ENCODE results near the gene LIN9.

The LIN9 gene

GRCh38 chr1:226212545-226212944, 96.4 kb downstream of the LIN9 start:
- no peaks in the 10 kb centered on the region for H3F3A ChIP-seq (ENCODE audit: insufficient read depth)
- H3K36me3 ChIP-seq (ENCODE audit: low read length), result no peaks in the 10 kb centered on the region
- H3K27me3 ChIP-seq (ENCODE audit: low read length), result no peaks in the 10 kb centered on the region
- H3K4me2 ChIP-seq (ENCODE audit: low read depth, low read length, poor library complexity, severe bottlenecking), result no peak overlapping the region
- no peak overlapping the region for H3K9ac ChIP-seq (ENCODE audit: low read length)
- TF ChIP-seq, protein P1, sequence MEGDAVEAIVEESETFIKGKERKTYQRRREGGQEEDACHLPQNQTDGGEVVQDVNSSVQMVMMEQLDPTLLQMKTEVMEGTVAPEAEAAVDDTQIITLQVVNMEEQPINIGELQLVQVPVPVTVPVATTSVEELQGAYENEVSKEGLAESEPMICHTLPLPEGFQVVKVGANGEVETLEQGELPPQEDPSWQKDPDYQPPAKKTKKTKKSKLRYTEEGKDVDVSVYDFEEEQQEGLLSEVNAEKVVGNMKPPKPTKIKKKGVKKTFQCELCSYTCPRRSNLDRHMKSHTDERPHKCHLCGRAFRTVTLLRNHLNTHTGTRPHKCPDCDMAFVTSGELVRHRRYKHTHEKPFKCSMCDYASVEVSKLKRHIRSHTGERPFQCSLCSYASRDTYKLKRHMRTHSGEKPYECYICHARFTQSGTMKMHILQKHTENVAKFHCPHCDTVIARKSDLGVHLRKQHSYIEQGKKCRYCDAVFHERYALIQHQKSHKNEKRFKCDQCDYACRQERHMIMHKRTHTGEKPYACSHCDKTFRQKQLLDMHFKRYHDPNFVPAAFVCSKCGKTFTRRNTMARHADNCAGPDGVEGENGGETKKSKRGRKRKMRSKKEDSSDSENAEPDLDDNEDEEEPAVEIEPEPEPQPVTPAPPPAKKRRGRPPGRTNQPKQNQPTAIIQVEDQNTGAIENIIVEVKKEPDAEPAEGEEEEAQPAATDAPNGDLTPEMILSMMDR (IDR thresholded peaks at IDR 0.05; ENCODE audit: insufficient read depth, low read length, poor library complexity, severe bottlenecking), result no peak
- no peak for TF ChIP-seq EZH2phosphoT487 (conservative IDR thresholded peaks at IDR 0.05; ENCODE audit: low read length)
- H3K27ac ChIP-seq (ENCODE audit: low read depth, low read length), result no peak overlapping the region
- no peaks in the 10 kb centered on the region for H3K9me3 ChIP-seq (ENCODE audit: insufficient read depth, low read length)
- H3K79me2 ChIP-seq (ENCODE audit: insufficient read depth, low read length), result no peaks in the 10 kb centered on the region
- H3K9me2 ChIP-seq (replicated peaks; ENCODE audit: insufficient read depth, low read length), result no peaks in the 10 kb centered on the region
- H4K20me1 ChIP-seq (ENCODE audit: low read depth, low read length), result no peaks in the 10 kb centered on the region
- H2AFZ ChIP-seq (ENCODE audit: low read depth, low read length, severe bottlenecking), result no peak overlapping the region
- no peak overlapping the region for H3K4me3 ChIP-seq (ENCODE audit: insufficient read depth, low read length, poor library complexity, severe bottlenecking)

GRCh38 chr1:226211181-226211821, 97.7 kb downstream of the LIN9 start:
- Histone ChIP-seq H2AFZ (ENCODE audit: low read depth, low read length, severe bottlenecking) (no peak overlapping the region), H3K4me3 (ENCODE audit: insufficient read depth, low read length, poor library complexity, severe bottlenecking) (no peak overlapping the region), H3K9ac (ENCODE audit: low read length) (no peak overlapping the region), H3K36me3 (ENCODE audit: low read length) (no peaks in the 10 kb centered on the region), H3K27ac (ENCODE audit: low read depth, low read length) (no peak overlapping the region), H3K4me2 (ENCODE audit: low read depth, low read length, poor library complexity, severe bottlenecking) (no peak overlapping the region), H3F3A (ENCODE audit: insufficient read depth) (no peaks in the 10 kb centered on the region), H4K20me1 (ENCODE audit: low read depth, low read length) (no peaks in the 10 kb centered on the region), H3K27me3 (ENCODE audit: low read length) (no peaks in the 10 kb centered on the region), H3K79me2 (ENCODE audit: insufficient read depth, low read length) (no peaks in the 10 kb centered on the region), H3K9me2 (replicated peaks; ENCODE audit: insufficient read depth, low read length) (no peaks in the 10 kb centered on the region), H3K9me3 (ENCODE audit: insufficient read depth, low read length) (no peaks in the 10 kb centered on the region)
- TF ChIP-seq, protein P1 (IDR thresholded peaks at IDR 0.05; ENCODE audit: insufficient read depth, low read length, poor library complexity, severe bottlenecking), result no peak
- TF ChIP-seq EZH2phosphoT487 (conservative IDR thresholded peaks at IDR 0.05; ENCODE audit: low read length), result no peak

- Histone ChIP-seq H3K4me2 (ENCODE audit: low read depth, low read length, poor library complexity, severe bottlenecking) (no peak overlapping the region), H2AFZ (ENCODE audit: low read depth, low read length, severe bottlenecking) (no peak overlapping the region), H3K27me3 (ENCODE audit: low read length) (no peaks in the 10 kb centered on the region), H3K27ac (ENCODE audit: low read depth, low read length) (no peak overlapping the region), H3K9me2 (replicated peaks; ENCODE audit: insufficient read depth, low read length) (no peaks in the 10 kb centered on the region), H3K4me3 (ENCODE audit: insufficient read depth, low read length, poor library complexity, severe bottlenecking) (no peak overlapping the region), H3K9ac (ENCODE audit: low read length) (no peak overlapping the region), H3K79me2 (ENCODE audit: insufficient read depth, low read length) (no peaks in the 10 kb centered on the region), H3F3A (ENCODE audit: insufficient read depth) (no peaks in the 10 kb centered on the region), H3K36me3 (ENCODE audit: low read length) (no peaks in the 10 kb centered on the region), H3K9me3 (ENCODE audit: insufficient read depth, low read length) (no peaks in the 10 kb centered on the region), H4K20me1 (ENCODE audit: low read depth, low read length) (no peaks in the 10 kb centered on the region)
- TF ChIP-seq, protein P1 (IDR thresholded peaks at IDR 0.05; ENCODE audit: insufficient read depth, low read length, poor library complexity, severe bottlenecking), result no peak
- TF ChIP-seq EZH2phosphoT487 (conservative IDR thresholded peaks at IDR 0.05; ENCODE audit: low read length), result no peak
Measured at GRCh38 chr1:226210571-226211176, 98.3 kb downstream of the LIN9 start.

All from SU-DHL-6 (cell line).